DMS 273 (cell line): ENCODE results near the gene RFXANK.
"Not testable (repeated sequence)": the region's sequence is repeated elsewhere in the genome, so short reads cannot be mapped to it uniquely, and the experiment has no call there.

Experiments
- DNase-seq: peaks from one replicate; lab custom pipeline; 2025; ENCODE audit not compliant: unreplicated experiment; lab: John Stamatoyannopoulos, UW

RFXANK gene

GRCh38 chr19:19204181-19204580, 12.1 kb downstream of the RFXANK start:
- peak; percentile 37 for DNase-seq

GRCh38 chr19:19205416-19206410, 13.7 kb downstream of the RFXANK start:
- DNase-seq = no peak

GRCh38 chr19:19206938-19207337, 14.9 kb downstream of the RFXANK start:
- DNase-seq = no peak

- DNase-seq = peak; percentile 37
Measured at GRCh38 chr19:19207637-19208572, 15.8 kb downstream of the RFXANK start.

GRCh38 chr19:19209372-19209771, 17.3 kb downstream of the RFXANK start:
- peak; percentile 50 for DNase-seq

- DNase-seq = peak; percentile 71
Measured at GRCh38 chr19:19211499-19212420, 19.7 kb downstream of the RFXANK start, which contains the start of gene NCAN. TSS of gene NCAN (plus strand) at chr19:19211958. CDS start at chr19:19216954, 4,996 bp downstream.

GRCh38 chr19:19212916-19213315, 20.9 kb downstream of the RFXANK start:
- no peak for DNase-seq

- DNase-seq = no peak
Measured at GRCh38 chr19:19213426-19214158, 21.5 kb downstream of the RFXANK start.

GRCh38 chr19:19214159-19214490, 22.1 kb downstream of the RFXANK start:
- DNase-seq = peak; percentile 79

GRCh38 chr19:19214892-19215291, 22.8 kb downstream of the RFXANK start:
- DNase-seq = peak; percentile 74

- no peak for DNase-seq
Measured at GRCh38 chr19:19215792-19216191, 23.7 kb downstream of the RFXANK start.

- peak; percentile 60 for DNase-seq
Measured at GRCh38 chr19:19217099-19217498, 25.0 kb downstream of the RFXANK start.

- DNase-seq = no peak
Measured at GRCh38 chr19:19218911-19219310, 26.9 kb downstream of the RFXANK start.

GRCh38 chr19:19221000-19221399, 28.9 kb downstream of the RFXANK start:
- DNase-seq = not testable (repeated sequence)

- no peak for DNase-seq
Measured at GRCh38 chr19:19223060-19223459, 31.0 kb downstream of the RFXANK start.

GRCh38 chr19:19223636-19224035, 31.6 kb downstream of the RFXANK start:
- DNase-seq = no peak

GRCh38 chr19:19224150-19224851, 32.2 kb downstream of the RFXANK start:
- DNase-seq = peak; percentile 37

GRCh38 chr19:19224852-19225494, 32.9 kb downstream of the RFXANK start:
- peak; percentile 94 for DNase-seq

GRCh38 chr19:19226204-19226603, 34.1 kb downstream of the RFXANK start:
- DNase-seq = no peak
